GM10266 (cell line): ENCODE measurements around the gene TCEA3.

Experiments used
- DNase-seq: peaks from one replicate; pipeline ENCODE4 v3.0.0; 2012; ENCODE audit errors: extremely low spot score
- TF ChIP-seq, protein P1 (sequence below): IDR thresholded peaks from 2 replicates; pipeline ENCODE4 v1.5.1; 2012; ENCODE audit warnings: mild to moderate bottlenecking, low read depth; ENCODE audit not compliant: control insufficient read depth, insufficient read depth; ENCODE audit errors: missing control alignments

Gene TCEA3

DNA sequence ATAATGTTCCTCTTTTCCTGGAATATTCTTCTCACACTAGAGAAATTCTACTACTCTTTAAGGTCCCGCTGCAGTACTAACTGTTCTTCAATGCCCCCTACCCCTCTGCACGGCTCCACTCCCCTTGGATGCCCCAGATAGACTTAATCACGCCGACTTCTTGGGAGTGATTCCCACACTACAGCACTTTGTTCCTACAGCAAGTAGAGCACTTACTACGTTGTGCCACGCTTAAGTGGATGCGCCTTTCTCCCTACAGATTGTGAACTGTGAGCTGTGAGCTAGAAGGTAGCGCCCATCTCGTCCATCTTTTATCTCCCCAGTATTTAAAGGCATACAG lies 57.1 kb downstream of the TCEA3 start:
- TF ChIP-seq, protein P1, sequence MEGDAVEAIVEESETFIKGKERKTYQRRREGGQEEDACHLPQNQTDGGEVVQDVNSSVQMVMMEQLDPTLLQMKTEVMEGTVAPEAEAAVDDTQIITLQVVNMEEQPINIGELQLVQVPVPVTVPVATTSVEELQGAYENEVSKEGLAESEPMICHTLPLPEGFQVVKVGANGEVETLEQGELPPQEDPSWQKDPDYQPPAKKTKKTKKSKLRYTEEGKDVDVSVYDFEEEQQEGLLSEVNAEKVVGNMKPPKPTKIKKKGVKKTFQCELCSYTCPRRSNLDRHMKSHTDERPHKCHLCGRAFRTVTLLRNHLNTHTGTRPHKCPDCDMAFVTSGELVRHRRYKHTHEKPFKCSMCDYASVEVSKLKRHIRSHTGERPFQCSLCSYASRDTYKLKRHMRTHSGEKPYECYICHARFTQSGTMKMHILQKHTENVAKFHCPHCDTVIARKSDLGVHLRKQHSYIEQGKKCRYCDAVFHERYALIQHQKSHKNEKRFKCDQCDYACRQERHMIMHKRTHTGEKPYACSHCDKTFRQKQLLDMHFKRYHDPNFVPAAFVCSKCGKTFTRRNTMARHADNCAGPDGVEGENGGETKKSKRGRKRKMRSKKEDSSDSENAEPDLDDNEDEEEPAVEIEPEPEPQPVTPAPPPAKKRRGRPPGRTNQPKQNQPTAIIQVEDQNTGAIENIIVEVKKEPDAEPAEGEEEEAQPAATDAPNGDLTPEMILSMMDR, result no peak
- DNase-seq, result no peak

DNA sequence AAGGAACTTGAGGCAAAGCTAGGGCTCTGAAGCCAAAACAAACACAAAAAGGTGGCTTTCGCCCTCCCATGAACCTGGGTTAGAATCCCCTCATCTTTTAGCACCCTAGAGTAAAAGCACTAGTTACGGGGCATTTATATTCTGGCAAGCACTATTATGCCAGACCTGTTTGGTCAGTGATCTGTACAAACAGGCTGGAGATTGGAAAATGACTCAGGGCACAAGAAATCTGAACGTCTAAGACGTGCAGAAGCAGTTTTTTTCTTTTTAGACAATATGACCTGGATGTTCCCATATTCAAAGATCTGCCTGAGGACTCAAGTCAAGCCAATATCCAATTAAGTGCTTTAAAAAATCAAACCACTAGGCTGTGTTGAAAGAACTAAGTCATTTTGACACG lies 58.0 kb downstream of the TCEA3 start:
- no peak for DNase-seq

DNA sequence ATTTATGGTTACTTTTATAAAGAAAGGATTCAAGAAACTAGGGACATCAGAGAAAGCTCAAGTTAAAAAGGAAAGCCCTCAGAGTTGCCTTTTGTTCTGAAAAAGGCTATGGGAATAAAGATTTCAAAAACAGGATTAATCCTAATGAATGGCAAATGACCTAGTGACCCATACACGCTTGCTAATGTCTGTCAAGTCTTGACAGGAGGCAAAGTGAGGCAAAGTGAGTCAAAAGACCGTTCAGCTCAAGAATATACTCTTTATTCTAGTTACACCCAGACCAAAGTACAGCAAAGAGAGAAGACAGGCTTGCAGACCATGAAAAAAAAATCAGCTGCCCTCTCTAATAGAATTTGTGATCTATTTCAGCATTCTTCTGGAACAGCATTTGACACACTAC lies 58.4 kb downstream of the TCEA3 start:
- no peak for DNase-seq
- TF ChIP-seq, protein P1, result no peak

More for the DNA sequence above, 58.0 kb downstream of the TCEA3 start:
- TF ChIP-seq, protein P1, result no peak

DNA sequence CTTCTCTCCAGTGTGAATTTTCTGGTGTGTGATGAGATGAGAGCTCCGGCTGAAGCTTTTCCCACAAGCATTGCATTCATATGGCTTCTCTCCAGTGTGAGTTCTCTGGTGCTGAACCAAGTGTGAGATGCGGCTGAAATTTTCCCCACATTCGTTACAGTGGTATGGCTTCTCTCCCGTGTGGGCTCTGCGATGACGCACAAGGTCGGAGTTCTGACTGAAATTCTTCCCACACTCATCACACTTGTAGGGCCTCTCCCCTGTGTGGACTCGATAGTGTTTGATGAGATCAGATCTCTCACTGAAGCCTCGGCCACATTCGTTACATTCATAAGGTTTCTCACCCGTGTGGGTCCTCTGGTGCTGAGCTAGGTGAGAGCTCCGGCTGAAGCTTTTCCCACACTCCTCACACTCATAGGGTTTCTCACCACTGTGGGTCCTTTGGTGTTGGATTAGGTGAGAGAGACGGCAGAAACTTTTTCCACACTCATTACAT lies 62.3 kb downstream of the TCEA3 start:
- TF ChIP-seq, protein P1, result no peak
- no peak for DNase-seq

DNA sequence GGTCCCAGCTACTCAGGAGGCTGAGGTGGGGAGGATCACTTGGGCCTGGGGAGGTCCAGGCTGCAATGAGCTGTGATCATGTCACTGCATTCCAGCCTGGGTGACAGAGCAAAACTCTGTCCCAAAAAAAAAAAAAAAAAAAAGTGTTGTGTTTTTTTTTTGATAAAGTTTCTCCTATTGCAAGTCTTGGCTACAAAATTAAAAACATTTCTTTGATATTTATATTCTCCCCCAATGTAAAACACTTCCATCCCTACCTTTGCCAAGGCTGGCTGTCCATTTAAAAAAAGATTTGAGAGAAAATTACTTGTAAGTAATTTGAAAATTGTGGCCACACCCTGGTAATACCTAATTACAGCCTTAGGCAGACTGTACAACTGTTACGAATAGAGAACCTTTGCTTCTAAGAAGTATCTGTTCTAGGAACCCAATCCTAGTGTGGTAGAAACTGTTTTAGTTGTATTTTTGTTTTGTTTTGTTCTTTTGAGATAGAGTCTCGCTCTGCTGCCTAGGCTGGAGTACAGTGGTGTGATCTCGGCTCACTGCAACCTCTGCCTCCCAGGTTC lies 66.2 kb downstream of the TCEA3 start:
- TF ChIP-seq, protein P1, result no peak
- DNase-seq, result no peak

DNA sequence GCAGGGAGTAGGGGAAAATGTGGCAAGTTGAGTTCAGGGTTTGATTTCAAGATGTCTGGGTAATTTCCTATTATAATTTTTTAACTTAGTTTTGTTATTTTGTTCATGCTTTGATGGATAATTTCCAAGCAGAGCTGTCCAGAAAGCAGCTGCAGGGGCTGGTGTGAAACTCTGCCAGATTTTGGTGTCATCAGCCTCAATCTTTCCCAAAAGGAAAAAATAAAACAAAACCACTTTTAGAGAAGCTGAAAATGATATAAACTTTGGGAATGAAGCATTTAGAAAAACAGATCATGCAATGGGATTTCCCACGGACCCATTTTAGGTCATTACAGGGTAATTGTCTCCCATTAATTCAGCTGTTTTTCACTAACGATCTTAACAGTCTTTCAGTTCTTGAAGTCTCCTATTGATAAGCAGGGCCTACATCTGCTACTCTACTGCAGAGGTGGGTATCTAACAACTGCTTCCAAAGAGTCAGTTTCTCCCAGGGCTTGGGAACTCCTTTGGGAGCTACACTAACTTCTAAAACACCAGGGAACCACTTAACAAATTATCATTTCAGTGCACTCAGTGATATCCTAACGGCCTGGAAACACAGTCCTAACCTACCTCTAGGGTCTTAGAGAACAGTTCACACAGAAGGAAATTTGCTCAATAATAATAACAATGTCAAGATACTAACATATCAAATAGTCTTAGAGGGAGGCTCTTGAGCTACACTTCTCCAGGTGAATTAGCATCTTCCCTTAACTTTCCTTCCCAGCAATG lies 67.2 kb downstream of the TCEA3 start:
- DNase-seq, result no peak
- TF ChIP-seq, protein P1, result no peak

DNA sequence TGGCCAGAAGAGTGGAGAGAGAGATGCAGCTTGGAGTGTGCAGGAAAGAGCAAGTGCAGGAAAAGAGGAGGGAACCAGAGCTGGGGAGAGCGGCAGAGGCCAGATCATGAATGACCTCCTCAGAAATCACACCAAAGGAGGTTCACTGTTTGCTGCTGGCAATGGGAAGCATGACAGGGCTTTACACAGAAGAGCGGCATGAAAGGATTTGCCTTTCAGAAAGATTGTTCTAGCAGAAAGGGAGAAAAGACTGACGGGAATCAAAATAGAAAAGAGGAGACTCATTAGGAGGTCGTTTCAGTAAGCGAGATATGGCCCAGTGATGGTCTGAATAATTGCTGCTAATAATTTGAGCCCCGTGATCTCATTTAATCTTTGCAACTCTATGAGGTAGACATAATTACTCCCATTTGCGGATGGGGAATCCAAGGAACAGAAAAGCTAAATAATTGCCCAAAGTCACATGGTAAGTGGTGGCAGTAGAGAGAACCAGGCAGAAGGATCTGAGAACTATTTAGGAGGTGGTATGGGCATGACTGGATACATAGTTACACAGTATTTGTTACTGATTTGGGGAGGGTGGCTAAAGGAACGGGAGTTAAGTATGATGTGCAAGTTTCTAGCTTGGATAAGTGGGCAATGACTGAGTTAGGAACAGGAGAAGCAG lies 67.9 kb downstream of the TCEA3 start:
- DNase-seq, result no peak
- TF ChIP-seq, protein P1, result no peak
